Measurements from ENCODE around the gene BDKRB2. TPM values are rescaled to one million over a fixed set of nuclear protein-coding genes. Genes with fewer than 3 reads are reported as not detected.

Gene BDKRB2
- total RNA-seq, 1 experiment from 2014 or later: 0.49 TPM

DNA sequence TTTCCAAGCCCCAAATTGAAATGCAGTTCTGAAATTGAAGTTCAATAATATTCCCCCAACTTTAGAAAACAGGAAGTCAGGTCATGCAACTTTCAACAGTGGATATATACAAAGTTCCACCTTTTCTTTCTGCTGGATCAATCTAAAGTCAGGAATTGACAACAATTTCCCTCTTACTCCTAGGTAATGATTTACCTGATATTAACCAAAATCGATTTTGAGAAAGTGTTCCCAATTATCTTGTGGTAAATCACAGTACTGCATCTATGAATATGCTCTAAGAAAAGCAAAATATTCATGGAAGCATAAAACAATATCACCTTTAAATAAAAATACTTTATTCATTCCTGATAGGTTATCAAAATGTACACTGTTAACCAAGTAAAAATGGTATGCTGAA is 79.8 kb downstream of the BDKRB2 start:
- TF ChIP-seq JUND (IDR thresholded peaks at IDR 0.05): no peak
- no peak for TF ChIP-seq ATF3 (IDR thresholded peaks at IDR 0.05)
- no peak for TF ChIP-seq ZFX (IDR thresholded peaks at IDR 0.05)
- TF ChIP-seq ELF1 (IDR thresholded peaks at IDR 0.05; ENCODE audit: borderline replicate concordance, low read depth): no peak
- no peak for TF ChIP-seq CTCF (IDR thresholded peaks at IDR 0.05 in 2 of 3, conservative IDR thresholded peaks at IDR 0.05 in 1 of 3; ENCODE audit: borderline replicate concordance in 1 of 3, insufficient read depth in 1 of 3, low read depth in 2 of 3, low read length in 2 of 3)
- TF ChIP-seq, protein P1, sequence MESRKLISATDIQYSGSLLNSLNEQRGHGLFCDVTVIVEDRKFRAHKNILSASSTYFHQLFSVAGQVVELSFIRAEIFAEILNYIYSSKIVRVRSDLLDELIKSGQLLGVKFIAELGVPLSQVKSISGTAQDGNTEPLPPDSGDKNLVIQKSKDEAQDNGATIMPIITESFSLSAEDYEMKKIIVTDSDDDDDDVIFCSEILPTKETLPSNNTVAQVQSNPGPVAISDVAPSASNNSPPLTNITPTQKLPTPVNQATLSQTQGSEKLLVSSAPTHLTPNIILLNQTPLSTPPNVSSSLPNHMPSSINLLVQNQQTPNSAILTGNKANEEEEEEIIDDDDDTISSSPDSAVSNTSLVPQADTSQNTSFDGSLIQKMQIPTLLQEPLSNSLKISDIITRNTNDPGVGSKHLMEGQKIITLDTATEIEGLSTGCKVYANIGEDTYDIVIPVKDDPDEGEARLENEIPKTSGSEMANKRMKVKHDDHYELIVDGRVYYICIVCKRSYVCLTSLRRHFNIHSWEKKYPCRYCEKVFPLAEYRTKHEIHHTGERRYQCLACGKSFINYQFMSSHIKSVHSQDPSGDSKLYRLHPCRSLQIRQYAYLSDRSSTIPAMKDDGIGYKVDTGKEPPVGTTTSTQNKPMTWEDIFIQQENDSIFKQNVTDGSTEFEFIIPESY (IDR thresholded peaks at IDR 0.05; ENCODE audit: extremely low read depth, insufficient replicate concordance, low read length): no peak
- POLR2A ChIA-PET: no interaction called here
- H3K9ac ChIP-seq (ENCODE audit: low read length): no peak overlapping the region
- no TSS peak for BruUV-seq (replicated peaks)
- RAD21 ChIA-PET (ENCODE audit: low non-redundant PET in 1 of 2, low total read pairs in 2 of 2, uncharacterized antibody in 2 of 2, unreplicated experiment in 2 of 2): no interaction called here
- DNase-seq (ENCODE audit: low read depth, low spot score) (no peak), ATAC-seq (no peak)
- no peak overlapping the region for H3K27ac ChIP-seq (ENCODE audit: low read depth, low read length)
- no peaks in the 10 kb centered on the region for H3K79me2 ChIP-seq (ENCODE audit: insufficient read depth, low read length)
- intact Hi-C loops (cut with micrococcal nuclease): no loop called here
- no peaks in the 10 kb centered on the region for H3K4me1 ChIP-seq (ENCODE audit: control insufficient read depth in 1 of 2, insufficient read depth in 2 of 2, low read length in 2 of 2)
- H3K9me2 ChIP-seq (ENCODE audit: insufficient read depth): no peaks in the 10 kb centered on the region
- CTCF ChIA-PET: no interaction called here
- no peaks in the 10 kb centered on the region for H3K27me3 ChIP-seq (ENCODE audit: insufficient read depth, low read length)
- no peak overlapping the region for H3K4me2 ChIP-seq (ENCODE audit: low read length)
- no peak overlapping the region for H3K4me3 ChIP-seq (replicated peaks in 1 of 2; ENCODE audit: low read depth in 1 of 2, low read length in 2 of 2)
- H3K9me3 ChIP-seq (ENCODE audit: control insufficient read depth in 1 of 2, insufficient read depth in 1 of 2, low read depth in 1 of 2, low read length in 2 of 2): no peaks in the 10 kb centered on the region
- H2AFZ ChIP-seq (ENCODE audit: low read depth, low read length, poor library complexity, severe bottlenecking): no peak overlapping the region
- no peaks in the 10 kb centered on the region for H4K20me1 ChIP-seq (ENCODE audit: insufficient read depth)
- no peaks in the 10 kb centered on the region for H3K36me3 ChIP-seq (ENCODE audit: control insufficient read depth in 1 of 2, insufficient read depth in 2 of 2, low read length in 2 of 2)

Data from HCT116 (cell line).